Ovary (tissue), 3 donors: ENCODE results near the gene NRXN3.

Experiments
- POLR2A ChIP-seq: fragments of 450-650 bp; IDR thresholded peaks from one replicate; pipeline ENCODE4 v1.6.1; 2017; ENCODE audit warnings: antibody characterized with exemption, mild to moderate bottlenecking, moderate library complexity
- TF ChIP-seq, protein P1 (sequence below), 3 donors: fragments of 450-650 bp in 2 of 3; fragments of 200-600 bp in 1 of 3; IDR thresholded peaks; one replicate each; pipeline versions ENCODE4 v1.5.1 to v1.8.0; 2016 to 2022; ENCODE audit warnings: antibody characterized with exemption in 3 of 3, mild to moderate bottlenecking in 1 of 3
- donor health status: DM: no; HTN: no; CAD: no.

DNA sequence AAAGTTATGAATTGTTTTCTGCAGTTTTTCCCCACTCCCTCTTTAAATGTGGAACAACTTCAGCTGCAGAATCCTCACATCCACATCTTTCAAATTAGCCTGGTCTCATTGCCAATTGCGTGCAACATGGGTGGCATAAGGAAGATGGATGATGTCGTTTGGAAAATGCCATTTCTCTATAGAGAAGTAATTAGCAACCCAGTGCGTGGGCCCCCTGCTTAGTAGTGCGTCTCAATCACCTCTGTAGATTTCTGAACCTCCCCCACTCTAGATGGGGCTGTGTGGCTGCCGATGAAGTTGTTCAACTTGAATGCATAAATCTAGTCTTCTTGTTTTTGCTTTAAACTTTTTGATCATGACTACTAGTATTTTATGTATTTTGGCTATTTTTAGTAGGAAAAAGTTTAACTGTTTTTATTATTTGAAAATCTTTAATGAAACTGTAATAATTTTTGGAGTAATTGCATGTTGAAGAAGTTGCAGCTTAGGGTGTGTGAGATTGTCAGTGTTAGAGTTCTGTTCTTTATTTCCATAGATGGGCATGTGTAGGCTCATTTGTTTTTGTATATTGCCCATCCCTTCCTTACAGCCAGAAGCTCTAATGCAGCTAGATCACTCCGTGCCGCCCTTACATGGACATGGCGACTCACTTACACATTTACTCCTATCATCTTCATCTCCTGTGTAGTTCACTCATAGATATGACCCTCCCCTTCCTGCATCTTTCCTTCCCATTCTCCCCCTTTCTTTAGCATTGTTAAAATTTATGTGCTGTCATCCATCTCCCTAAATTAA lies 1683.0 kb downstream of the NRXN3 start:
- TF ChIP-seq, protein P1, sequence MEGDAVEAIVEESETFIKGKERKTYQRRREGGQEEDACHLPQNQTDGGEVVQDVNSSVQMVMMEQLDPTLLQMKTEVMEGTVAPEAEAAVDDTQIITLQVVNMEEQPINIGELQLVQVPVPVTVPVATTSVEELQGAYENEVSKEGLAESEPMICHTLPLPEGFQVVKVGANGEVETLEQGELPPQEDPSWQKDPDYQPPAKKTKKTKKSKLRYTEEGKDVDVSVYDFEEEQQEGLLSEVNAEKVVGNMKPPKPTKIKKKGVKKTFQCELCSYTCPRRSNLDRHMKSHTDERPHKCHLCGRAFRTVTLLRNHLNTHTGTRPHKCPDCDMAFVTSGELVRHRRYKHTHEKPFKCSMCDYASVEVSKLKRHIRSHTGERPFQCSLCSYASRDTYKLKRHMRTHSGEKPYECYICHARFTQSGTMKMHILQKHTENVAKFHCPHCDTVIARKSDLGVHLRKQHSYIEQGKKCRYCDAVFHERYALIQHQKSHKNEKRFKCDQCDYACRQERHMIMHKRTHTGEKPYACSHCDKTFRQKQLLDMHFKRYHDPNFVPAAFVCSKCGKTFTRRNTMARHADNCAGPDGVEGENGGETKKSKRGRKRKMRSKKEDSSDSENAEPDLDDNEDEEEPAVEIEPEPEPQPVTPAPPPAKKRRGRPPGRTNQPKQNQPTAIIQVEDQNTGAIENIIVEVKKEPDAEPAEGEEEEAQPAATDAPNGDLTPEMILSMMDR (IDR thresholded peaks at IDR 0.05), result no peak
- TF ChIP-seq POLR2A, result no peak
